Measurements from ENCODE around the gene CEP250. TPM values are rescaled to one million over a fixed set of nuclear protein-coding genes. Genes with fewer than 3 reads are reported as not detected.
A peak's percentile ranks its signal among the peaks of the same experiment; 100 is the strongest.

CEP250 gene
- total RNA-seq, 1 experiment from 2014 or later, result 42.3 TPM

GRCh38 chr20:35465976-35466375 lies 10.6 kb downstream of the CEP250 start:
- H3K27ac ChIP-seq (ENCODE audit: low read depth, low read length), result no peak overlapping the region
- CTCF ChIA-PET, result interaction anchor here (1.1 kb wide), 1 partner anchor 419 kb away, joined by 3 read pairs; no protein-coding TSS in a partner anchor
- RAD21 ChIA-PET (ENCODE audit: low non-redundant PET in 1 of 2, low total read pairs in 2 of 2, uncharacterized antibody in 2 of 2, unreplicated experiment in 2 of 2), result no interaction called here
- H3K36me3 ChIP-seq (ENCODE audit: control insufficient read depth in 1 of 2, insufficient read depth in 2 of 2, low read length in 2 of 2), result peaks cover 22 to 47% of the 10 kb centered on the region in 2 experiments; a peak in 3 of 4 replicates
- no peaks in the 10 kb centered on the region for H3K27me3 ChIP-seq (ENCODE audit: insufficient read depth, low read length)
- POLR2A ChIA-PET, result interaction anchor here (0.9 kb wide), 1 partner anchor 11 kb away, joined by 5 read pairs; no protein-coding TSS in a partner anchor
- H3K4me1 ChIP-seq (ENCODE audit: control insufficient read depth in 1 of 2, insufficient read depth in 2 of 2, low read length in 2 of 2), result peaks cover 21 to 26% of the 10 kb centered on the region in 2 experiments
- H2AFZ ChIP-seq (ENCODE audit: low read depth, low read length, poor library complexity, severe bottlenecking), result no peak overlapping the region
- TF ChIP-seq POLR2A (IDR thresholded peaks at IDR 0.05; ENCODE audit: borderline replicate concordance, extremely low read depth, insufficient read depth, insufficient read length), result no peak
- TF ChIP-seq ELF1 (IDR thresholded peaks at IDR 0.05; ENCODE audit: borderline replicate concordance, low read depth), result no peak
- no peak for TF ChIP-seq REST (IDR thresholded peaks at IDR 0.05; ENCODE audit: low read depth)
- BruUV-seq (replicated peaks), result no TSS peak
- H3K4me2 ChIP-seq (ENCODE audit: low read length), result no peak overlapping the region
- H4K20me1 ChIP-seq (ENCODE audit: insufficient read depth), result no peaks in the 10 kb centered on the region
- no peak overlapping the region for H3K4me3 ChIP-seq (replicated peaks in 1 of 2; ENCODE audit: low read depth in 1 of 2, low read length in 2 of 2)
- H3K79me2 ChIP-seq (ENCODE audit: insufficient read depth, low read length), result no peaks in the 10 kb centered on the region
- ATAC-seq (no peak), DNase-seq (ENCODE audit: low read depth, low spot score) (no peak)
- H3K9me2 ChIP-seq (ENCODE audit: insufficient read depth), result no peaks in the 10 kb centered on the region
- no peaks in the 10 kb centered on the region for H3K9me3 ChIP-seq (ENCODE audit: control insufficient read depth in 1 of 2, insufficient read depth in 1 of 2, low read depth in 1 of 2, low read length in 2 of 2)
- H3K9ac ChIP-seq (ENCODE audit: low read length), result no peak overlapping the region
- intact Hi-C loops (cut with micrococcal nuclease), result no loop called here

DNA sequence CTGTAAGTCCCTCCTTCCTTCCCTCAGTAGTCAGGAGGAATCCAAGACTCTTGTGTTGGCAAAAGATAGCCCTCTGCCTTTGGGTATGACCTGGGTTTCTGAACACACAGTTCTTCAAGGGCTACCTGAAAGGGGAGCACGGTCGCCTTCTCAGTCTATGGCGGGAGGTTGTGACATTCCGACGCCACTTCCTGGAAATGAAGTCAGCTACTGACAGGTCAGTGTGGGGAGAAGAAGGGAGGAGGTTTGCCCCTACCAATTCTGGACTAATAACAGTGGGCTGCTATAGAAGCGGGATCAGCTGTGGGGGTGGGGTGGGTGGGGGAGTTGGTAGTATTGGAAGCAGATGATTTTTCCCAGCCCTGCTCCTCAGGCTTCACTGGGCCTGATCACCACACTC lies 11.5 kb downstream of the CEP250 start:
- no peaks in the 10 kb centered on the region for H3K9me3 ChIP-seq (ENCODE audit: control insufficient read depth in 1 of 2, insufficient read depth in 1 of 2, low read depth in 1 of 2, low read length in 2 of 2)
- intact Hi-C loops (cut with micrococcal nuclease), result no loop called here
- ATAC-seq, result no peak
- H3K4me3 ChIP-seq (replicated peaks in 1 of 2; ENCODE audit: low read depth in 1 of 2, low read length in 2 of 2), result no peak overlapping the region
- no peak for DNase-seq (ENCODE audit: low read depth, low spot score)
- no peaks in the 10 kb centered on the region for H3K79me2 ChIP-seq (ENCODE audit: insufficient read depth, low read length)
- RAD21 ChIA-PET (ENCODE audit: low non-redundant PET in 1 of 2, low total read pairs in 2 of 2, uncharacterized antibody in 2 of 2, unreplicated experiment in 2 of 2), result no interaction called here
- POLR2A ChIA-PET, result interaction anchor here (1.6 kb wide), 1 partner anchor 12 kb away, joined by 4 read pairs; no protein-coding TSS in a partner anchor
- no peaks in the 10 kb centered on the region for H4K20me1 ChIP-seq (ENCODE audit: insufficient read depth)
- no peak overlapping the region for H3K9ac ChIP-seq (ENCODE audit: low read length)
- H3K27me3 ChIP-seq (ENCODE audit: insufficient read depth, low read length), result no peaks in the 10 kb centered on the region
- peaks cover 21 to 26% of the 10 kb centered on the region in 2 experiments for H3K4me1 ChIP-seq (ENCODE audit: control insufficient read depth in 1 of 2, insufficient read depth in 2 of 2, low read length in 2 of 2)
- no peak overlapping the region for H2AFZ ChIP-seq (ENCODE audit: low read depth, low read length, poor library complexity, severe bottlenecking)
- H3K36me3 ChIP-seq (ENCODE audit: control insufficient read depth in 1 of 2, insufficient read depth in 2 of 2, low read length in 2 of 2), result peaks cover 30 to 38% of the 10 kb centered on the region in 2 experiments; a peak in 3 of 4 replicates
- peak overlapping the region; percentile 56 for H3K4me2 ChIP-seq (ENCODE audit: low read length)
- BruUV-seq (replicated peaks), result no TSS peak
- H3K27ac ChIP-seq (ENCODE audit: low read depth, low read length), result peak overlapping the region; percentile 51; the same call in 1 of the 2 replicates
- H3K9me2 ChIP-seq (ENCODE audit: insufficient read depth), result no peaks in the 10 kb centered on the region
- CTCF ChIA-PET, result interaction anchor here (0.9 to 1.1 kb wide), 2 partner anchors 40 to 418 kb away, joined by 3 read pairs; no protein-coding TSS in a partner anchor
- TF ChIP-seq RAD21 (IDR thresholded peaks at IDR 0.05; ENCODE audit: low read depth) (no peak), EZH2 (IDR thresholded peaks at IDR 0.05) (no peak), SRF (IDR thresholded peaks at IDR 0.05; ENCODE audit: low read depth) (no peak), MAX (IDR thresholded peaks at IDR 0.05) (no peak), SIN3A (IDR thresholded peaks at IDR 0.05; ENCODE audit: low read depth) (no peak), ZNF274 (IDR thresholded peaks at IDR 0.05; ENCODE audit: low read depth, low read length) (no peak), YY1 (IDR thresholded peaks at IDR 0.05; ENCODE audit: extremely low read depth, insufficient replicate concordance, low read depth, low read length) (no peak), REST (IDR thresholded peaks at IDR 0.05; ENCODE audit: low read depth) (no peak), EZH2phosphoT487 (IDR thresholded peaks at IDR 0.05; ENCODE audit: borderline replicate concordance) (no peak), FOSL1 (IDR thresholded peaks at IDR 0.05; ENCODE audit: low read depth) (no peak), POLR2AphosphoS5 (IDR thresholded peaks at IDR 0.05; ENCODE audit: low read depth, low read length) (no peak)

All from HCT116 (cell line).